PFSK-1 (cell line): ENCODE results near the gene XRCC1.

Experiments used
- POLR2AphosphoS5 ChIP-seq: IDR thresholded peaks from 2 replicates; pipeline ENCODE4 v1.6.1; 2012; ENCODE audit warnings: low read depth, mild to moderate bottlenecking, control low read depth, low read length, moderate library complexity
- REST ChIP-seq, 2 experiments: IDR thresholded peaks; 2 replicates each; pipeline versions ENCODE4 v1.6.1 to v1.8.0; 2011 to 2012; ENCODE audit warnings: low read depth in 2 of 2, low read length in 2 of 2, control low read depth in 1 of 2, inconsistent platforms in 1 of 2, mild to moderate bottlenecking in 1 of 2, moderate library complexity in 1 of 2; ENCODE audit not compliant: insufficient read depth in 1 of 2

GRCh38 chr19:43546581-43546980 is 28.7 kb downstream of the XRCC1 start:
- TF ChIP-seq REST (IDR thresholded peaks at IDR 0.05; ENCODE audit: insufficient read depth in 1 of 2, low read depth in 2 of 2, low read length in 2 of 2), result no peak
- TF ChIP-seq POLR2AphosphoS5, result no peak
